HG03025 (cell line): ENCODE measurements around the gene PDE6A.

ENCODE experiments used
- ATAC-seq: cut with Tn5 transposase; IDR thresholded peaks from one replicate; pipeline ENCODE4 v1.9.1; 2021; ENCODE audit warnings: mild to moderate bottlenecking, moderate library complexity; ENCODE audit not compliant: unreplicated experiment, low FRiP score

Gene PDE6A

DNA sequence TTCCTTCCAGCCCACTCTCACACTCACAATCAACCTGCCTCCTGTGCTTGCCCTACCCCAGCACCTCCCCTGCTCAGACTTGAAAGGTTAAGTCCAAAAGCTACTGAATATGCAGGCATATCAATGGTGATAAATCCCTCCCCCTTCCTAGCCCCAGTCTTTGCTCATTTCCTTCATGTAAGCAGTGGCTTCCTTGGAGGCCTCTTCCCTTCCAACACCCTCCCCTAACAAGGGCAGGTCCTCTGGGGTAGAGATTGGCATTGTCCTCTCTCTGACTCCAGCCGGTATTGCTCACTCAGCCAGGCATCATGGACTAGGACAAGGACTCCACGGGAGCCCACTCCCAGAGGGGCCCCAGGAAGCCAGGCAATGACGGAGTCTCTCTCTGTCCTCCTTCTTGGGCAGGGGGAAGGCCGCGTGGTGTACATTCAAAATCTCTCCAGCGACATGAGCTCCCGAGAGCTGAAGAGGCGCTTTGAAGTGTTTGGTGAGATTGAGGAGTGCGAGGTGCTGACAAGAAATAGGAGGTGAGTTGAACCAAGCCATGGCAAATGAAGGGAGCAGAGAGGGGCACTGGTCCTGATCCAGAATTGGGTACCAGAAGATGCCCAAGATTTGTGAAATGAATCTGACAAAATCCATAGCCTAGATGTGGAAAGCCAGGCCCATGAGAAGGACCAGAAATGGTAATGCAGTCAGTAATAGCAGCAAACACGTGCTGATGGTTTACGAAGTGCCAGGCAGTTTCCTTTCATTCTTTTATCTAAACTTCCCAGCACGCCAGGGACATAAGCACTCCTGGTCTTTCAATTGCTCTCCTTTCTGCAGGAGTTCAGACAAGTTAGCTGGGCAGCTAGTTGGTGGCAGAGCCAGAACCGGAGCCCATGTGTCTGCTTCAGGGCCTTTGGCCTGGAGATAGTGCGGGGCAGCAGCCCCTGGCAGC is 102.5 kb downstream of the PDE6A start:
- ATAC-seq: no peak

DNA sequence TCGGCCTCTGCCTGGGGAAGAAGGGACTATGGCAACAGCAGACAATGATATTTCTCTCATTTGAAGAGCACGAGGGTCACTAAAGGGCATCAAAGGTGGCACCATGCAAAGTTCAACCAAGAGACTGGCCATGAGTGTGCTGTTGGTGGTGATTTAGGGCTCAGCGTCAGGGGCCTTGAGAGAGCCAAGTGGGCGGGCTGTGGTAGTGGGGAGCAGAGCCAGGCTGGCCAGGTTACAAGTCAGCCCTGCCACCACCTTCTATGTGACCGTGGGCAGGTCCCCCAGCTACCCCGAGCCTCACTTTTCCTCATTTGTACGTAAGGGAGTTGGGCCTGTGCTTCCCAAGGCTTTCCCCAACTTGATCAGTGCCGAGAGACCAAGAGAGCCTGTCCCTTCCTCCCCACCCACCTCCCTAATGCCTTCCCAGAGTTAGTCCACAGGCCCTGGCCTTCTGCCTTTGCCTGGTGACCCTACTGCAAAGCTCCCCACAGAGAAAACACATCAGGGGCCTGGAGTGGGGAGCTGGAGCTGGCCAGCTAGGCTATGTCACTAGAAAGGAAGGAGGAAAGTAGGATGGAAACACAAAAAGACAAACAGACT is 104.3 kb downstream of the PDE6A start:
- ATAC-seq: no peak

DNA sequence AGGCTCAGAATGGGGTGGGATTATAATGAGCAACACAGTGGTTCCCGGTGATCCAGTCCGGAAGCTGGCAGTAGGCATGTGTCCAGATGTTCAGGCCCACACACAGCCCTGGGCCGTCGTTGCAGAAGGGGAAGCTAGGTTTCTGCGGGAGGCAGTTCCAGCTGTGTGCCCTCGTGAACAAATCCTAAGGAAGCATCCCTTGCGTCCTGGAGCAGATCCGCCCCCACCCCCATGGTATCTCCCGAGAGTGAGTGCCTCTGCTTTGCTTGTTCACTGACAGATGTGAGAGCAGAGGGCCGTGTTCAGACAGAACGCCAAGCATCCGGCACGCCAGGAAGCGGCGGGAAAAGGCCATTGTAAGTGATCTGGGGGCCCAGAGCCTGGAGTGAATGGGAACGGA is 104.8 kb downstream of the PDE6A start:
- no peak for ATAC-seq

DNA sequence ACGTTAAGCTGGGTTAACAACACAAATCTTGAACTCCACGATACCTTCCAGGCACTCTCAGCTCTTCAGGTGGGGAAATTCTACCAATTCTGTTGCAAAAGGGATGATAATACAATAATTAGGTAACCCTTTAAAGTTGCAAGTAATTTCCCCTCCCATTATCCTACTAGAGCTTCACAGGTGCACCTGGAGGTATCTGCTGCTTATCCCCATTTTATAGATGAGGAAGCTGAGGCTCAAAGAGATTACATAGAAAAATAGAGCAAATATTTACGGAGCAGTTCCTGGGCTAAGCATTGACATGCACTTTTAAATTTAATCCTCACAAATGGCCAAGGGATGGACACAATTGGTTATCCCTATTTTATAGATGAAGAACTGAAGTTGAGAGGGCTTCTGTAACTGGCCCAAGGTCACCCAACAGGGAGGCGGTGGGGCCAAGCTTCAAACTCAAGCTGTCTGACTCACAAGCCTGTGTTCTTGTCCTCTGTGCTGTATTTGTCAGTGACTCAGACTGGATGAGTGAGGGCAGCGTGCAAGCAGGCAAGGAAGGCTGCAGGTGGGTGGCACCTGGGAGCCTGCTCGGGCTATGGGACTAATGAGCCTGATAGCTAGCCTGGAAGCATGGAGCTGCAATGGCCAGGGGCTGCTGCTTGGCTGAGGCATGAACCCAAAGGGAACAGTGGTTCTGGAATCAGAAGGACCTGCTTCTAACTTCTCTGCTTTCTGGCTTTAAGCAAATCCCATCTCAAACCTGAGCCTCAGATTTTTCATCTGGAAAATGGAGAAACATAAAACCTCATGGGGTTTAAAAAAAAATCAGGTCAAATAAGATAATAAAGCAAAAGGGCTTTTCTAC is 105.5 kb downstream of the PDE6A start:
- ATAC-seq: no peak

DNA sequence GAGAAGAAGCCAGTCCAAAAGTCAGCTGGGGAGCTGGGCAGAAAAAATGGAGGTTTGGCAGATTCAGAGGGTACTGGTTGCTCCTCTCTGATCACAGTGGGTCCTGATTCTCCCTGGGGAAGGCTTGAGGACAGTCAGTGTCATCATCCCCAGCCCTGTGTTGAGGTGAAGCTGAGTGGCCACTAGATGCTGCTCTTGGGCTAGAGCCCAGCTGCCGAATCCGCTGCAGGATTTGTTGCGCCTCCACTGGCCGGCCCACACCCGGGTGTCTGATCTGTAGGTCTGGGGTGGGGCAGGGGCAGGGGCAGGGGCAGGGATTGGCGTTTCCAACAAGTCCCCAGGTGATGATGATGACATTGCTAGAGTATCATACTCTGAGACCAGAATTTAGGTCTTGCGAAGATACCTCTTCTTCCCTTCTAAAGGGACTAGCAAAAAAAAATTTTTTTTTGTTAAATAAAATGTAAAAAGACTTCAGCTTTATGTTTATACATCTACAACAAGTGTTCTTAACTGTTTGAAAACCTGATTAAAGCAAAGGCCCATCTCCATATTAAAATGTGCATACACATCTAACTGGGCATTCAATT is 106.8 kb downstream of the PDE6A start:
- no peak for ATAC-seq

DNA sequence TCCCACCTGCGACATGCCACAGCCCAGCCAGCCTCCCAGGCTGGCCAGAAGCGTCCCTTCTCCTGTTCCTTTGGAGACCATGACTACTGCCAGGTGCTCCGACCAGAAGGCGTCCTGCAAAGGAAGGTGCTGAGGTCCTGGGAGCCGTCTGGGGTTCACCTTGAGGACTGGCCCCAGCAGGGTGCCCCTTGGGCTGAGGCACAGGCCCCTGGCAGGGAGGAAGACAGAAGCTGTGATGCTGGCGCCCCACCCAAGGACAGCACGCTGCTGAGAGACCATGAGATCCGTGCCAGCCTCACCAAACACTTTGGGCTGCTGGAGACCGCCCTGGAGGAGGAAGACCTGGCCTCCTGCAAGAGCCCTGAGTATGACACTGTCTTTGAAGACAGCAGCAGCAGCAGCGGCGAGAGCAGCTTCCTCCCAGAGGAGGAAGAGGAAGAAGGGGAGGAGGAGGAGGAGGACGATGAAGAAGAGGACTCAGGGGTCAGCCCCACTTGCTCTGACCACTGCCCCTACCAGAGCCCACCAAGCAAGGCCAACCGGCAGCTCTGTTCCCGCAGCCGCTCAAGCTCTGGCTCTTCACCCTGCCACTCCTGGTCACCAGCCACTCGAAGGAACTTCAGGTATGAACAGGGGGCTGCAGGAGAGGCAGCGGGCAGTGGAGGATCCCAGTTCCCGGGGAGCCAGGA is 108.0 kb downstream of the PDE6A start:
- ATAC-seq: no peak

DNA sequence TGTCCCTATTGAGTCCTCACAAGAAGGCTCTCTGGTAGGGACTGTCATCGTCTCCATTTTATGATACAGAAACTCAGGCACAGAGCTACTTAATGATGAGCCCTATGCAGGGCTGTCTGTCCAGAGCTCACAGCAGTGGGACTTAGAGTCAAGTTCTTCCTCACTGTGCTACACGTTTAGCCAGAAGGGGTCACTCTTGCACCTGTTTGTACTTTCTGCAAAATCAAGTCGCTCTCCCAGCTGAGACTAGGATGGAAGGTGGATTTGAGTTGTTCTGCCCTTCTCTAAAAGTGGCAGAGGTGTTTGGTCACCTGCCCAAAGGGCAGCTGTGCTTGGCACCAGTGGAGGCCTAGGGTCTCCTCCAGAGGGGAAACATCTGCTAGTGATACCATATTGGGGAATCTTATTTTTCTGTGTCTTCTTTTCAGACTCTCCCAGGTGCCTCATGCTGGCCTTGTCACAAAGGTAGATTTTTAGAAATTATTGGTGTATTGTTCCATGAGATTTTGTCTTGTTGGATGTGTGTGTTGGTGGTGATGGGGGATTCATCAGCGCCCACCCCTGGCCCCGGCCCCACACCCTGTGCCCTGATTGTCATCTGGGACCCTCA is 110.2 kb downstream of the PDE6A start:
- no peak for ATAC-seq

DNA sequence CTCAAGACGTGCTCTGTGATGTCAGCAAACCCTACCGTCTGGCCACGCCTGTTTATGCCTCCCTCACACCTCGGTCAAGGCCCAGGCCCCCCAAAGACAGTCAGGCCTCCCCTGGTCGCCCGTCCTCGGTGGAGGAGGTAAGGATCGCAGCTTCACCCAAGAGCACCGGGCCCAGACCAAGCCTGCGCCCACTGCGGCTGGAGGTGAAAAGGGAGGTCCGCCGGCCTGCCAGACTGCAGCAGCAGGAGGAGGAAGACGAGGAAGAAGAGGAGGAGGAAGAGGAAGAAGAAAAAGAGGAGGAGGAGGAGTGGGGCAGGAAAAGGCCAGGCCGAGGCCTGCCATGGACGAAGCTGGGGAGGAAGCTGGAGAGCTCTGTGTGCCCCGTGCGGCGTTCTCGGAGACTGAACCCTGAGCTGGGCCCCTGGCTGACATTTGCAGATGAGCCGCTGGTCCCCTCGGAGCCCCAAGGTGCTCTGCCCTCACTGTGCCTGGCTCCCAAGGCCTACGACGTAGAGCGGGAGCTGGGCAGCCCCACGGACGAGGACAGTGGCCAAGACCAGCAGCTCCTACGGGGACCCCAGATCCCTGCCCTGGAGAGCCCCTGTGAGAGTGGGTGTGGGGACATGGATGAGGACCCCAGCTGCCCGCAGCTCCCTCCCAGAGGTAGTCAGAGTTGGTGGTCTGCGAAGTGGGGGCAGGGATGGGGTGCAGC is 111.3 kb downstream of the PDE6A start:
- ATAC-seq: no peak

DNA sequence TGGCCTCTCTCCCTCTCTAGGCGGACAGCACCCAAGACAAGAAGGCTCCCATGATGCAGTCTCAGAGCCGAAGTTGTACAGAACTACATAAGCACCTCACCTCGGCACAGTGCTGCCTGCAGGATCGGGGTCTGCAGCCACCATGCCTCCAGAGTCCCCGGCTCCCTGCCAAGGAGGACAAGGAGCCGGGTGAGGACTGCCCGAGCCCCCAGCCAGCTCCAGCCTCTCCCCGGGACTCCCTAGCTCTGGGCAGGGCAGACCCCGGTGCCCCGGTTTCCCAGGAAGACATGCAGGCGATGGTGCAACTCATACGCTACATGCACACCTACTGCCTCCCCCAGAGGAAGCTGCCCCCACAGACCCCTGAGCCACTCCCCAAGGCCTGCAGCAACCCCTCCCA is 112.0 kb downstream of the PDE6A start:
- ATAC-seq: no peak

DNA sequence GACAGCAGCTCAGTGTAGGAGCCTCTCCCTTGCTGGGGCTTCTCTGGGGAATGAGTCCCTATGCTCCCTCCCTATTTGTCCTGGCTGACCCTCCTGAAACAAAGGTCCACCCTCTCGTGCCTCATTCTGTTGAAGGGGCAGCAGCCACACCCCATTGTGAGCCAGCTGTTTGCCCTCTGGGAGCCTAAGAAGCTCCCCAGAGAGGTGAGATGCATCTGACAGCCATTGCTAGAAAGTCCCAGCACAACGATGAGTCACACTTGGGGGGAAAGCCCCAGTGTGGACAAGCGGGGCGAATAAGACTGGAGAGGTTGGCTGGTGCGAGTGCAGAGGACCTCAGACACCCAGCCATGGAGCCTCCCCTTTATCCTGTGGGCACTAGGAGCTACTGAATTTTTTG is 113.1 kb downstream of the PDE6A start:
- ATAC-seq: no peak

DNA sequence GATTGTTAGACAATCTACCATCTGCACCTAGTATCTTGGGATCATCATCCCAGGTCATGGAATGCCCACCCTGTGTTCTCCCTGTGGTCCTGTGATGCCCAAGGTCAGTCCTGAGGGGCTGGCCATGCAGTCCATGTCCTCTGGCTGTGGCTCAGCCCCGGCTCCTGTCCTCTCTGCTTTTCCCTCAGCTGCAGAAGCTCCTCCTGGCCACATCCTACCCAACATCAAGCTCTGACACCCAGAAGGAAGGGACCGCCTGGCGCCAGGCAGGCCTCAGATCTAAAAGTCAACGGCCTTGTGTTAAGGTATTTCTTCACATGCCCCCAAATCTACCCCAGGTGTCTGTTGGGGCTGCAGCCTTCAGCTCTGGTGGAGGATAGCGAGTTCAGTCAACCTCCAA is 114.0 kb downstream of the PDE6A start:
- ATAC-seq: no peak

DNA sequence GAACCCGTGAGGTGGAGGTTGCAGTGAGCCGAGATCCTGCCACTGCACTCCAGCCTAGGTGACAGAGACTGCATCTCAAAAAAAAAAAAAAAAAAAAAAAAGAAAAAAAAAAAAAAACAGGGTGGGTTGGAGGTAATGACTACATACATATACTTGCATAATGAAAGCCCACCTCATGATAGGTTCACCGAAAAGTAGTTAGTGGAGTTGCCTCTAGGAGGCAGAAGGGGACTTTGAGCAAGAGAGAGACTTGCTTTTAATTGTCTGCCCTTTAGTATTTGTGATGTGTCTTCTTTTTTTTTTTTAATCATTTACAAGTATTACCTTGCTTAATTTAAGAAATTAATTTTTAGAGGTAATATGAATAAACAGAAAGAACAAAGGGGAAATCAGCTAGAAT is 114.6 kb downstream of the PDE6A start:
- ATAC-seq: no peak

DNA sequence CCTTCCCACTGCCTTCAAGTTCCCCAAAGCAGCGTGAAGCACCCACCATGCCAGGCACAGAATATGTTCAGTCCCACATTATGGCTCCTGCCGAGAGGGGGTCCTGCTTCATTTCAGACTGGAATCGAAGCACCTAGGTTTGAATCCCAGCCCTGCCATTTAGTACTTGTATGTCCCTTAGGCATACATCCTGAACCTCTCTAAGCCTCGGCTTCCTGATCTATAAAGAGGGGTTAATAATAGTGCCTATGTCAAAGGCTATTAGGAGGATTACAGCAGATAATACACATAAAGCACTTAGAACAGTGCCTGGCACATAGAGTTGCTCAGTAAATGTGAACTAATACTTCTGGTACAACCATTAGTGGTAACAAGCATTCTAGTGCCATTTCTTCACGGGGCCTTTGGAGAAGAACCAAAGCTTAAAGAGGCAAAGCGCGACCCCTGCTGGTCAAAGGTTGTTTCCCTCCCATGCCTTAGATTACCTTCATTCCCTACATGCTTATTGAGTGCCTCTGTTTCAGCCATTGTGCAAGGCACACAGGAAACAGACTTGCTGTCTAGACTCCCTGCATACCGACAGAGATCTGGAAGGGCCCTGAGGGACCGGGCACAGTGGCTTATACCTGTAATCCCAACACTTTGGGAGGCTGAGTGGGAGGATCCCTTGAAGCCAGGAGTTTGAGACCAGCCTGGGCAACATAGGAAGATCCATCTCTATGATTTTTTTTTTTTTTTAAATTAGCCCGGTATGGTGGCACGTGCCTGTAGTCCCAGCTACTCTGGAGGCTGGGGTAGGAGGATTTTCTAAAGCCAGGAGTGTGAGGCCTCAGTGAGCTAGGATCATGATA is 116.2 kb downstream of the PDE6A start:
- no peak for ATAC-seq

DNA sequence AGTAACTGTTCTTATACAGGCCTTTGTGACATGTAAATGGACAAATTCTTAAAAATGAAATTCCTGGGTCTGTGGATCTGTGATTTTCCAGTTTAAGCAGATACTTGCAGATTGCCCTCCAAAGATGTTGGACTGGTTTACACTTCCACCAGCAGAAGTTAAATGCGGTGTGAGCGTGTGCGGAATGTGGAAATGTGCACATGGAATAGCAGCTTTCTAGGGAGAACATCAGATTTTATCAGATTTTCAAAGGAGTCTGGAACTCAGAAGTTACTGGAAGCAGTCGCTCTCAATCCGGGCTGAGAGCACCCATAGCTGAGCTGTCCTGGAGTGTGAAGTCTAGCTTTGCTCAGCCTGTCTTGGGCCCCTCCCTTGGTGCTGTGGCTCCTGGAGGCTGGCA is 117.0 kb downstream of the PDE6A start:
- ATAC-seq: no peak

DNA sequence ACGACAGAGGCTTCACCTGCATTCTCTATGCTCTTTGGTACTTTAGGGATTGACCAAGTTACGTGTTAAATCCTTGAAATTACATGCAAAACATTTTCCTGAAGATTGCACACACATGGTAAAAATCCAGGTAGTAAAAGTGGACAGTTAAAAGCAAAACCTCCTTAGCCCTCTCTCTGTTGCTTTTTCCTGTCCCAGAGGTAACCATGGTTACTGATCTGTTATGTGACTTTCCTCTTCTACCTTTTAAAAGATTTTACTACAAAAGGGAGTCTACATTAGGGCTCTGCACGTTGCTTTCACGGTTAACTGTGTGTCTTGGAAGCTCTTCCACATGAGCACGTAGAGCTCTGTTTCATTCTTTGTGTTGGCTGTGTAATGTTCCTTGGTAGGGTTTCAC is 117.5 kb downstream of the PDE6A start:
- ATAC-seq: no peak

DNA sequence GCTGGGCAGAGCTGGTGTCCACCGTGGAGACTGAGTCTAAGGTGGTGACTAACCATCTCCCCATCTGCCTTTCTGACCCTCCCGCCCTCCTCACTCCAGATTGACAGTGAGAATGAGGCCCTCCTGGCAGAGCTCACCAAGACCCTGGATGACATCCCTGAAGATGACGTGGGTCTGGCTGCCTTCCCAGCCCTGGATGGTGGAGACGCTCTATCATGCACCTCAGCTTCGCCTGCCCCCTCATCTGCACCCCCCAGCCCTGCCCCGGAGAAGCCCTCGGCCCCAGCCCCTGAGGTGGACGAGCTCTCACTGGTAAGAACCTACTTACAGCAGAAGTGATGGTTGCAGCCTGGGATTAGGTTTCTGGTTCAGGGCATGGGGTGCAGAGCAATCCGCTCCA is 118.0 kb downstream of the PDE6A start:
- no peak for ATAC-seq

DNA sequence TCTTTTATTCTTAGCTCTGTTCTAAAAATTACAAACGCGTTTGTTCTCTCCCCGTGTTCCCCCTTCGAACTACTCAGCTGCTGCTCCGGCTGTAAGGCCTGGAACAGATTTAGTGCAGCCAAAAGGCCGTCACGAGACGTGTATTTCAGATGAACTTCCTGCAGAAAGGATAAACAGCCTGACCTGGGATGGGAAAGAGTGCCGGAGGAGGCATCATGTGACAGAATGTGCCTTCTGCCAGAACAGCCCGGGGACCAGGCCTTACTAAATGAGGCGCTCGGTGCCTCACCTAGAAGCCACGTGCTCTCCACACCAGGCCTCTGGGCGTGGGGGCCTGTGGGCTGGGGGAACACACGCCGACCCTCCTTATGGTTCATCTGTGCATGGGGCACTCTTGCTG is 119.7 kb downstream of the PDE6A start:
- no peak for ATAC-seq

DNA sequence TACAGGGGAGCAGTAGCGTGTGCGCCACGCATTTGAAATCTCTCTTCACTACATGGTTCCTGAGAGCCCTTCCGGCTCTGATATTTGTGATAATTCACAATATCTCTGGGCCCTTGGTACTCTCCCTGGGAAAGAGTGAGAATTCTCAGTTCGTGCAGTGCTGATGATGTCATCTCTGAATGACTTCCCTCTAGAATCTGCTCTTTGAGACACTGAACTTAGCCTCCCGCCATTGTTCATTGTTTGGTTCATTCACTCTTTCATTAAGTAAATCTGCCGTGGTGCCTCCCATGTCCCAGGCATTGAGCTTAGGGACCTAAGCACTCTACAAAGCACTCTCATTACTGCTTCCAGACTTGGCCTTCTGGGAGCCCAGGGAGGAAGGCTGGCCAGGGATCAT is 120.5 kb downstream of the PDE6A start:
- ATAC-seq: no peak
